GM10248 (cell line): ENCODE data around the gene BASP1.
"Not testable (repeated sequence)": the region's sequence is repeated elsewhere in the genome, so short reads cannot be mapped to it uniquely, and the experiment has no call there.

Source experiments
- CTCF ChIA-PET: fragments of 300-600 bp; sonication (Branson Sonifier 250); formaldehyde crosslinking; extraction: SDS; loops from one replicate; lab custom pipeline; 2021; ENCODE audit warnings: antibody characterized with exemption; lab: Yijun Ruan, JAX
- POLR2A ChIA-PET: fragments of 350-650 bp; sonication (Branson Sonifier 250); formaldehyde crosslinking; extraction: SDS; loops from one replicate; lab custom pipeline; 2020; ENCODE audit warnings: antibody characterized with exemption; lab: Yijun Ruan, JAX
- DNase-seq: peaks from one replicate; pipeline ENCODE4 v3.0.0; 2012; ENCODE audit errors: extremely low spot score
- CTCF ChIP-seq: IDR thresholded peaks from 2 replicates; pipeline ENCODE4 v1.5.1; 2012; ENCODE audit warnings: mild to moderate bottlenecking, low read depth; ENCODE audit errors: extremely low read depth, missing control alignments, control extremely low read depth

The BASP1 gene

GRCh38 chr5:17239953-17240352 is 22.5 kb downstream of the BASP1 start:
- DNase-seq = no peak
- no peak for TF ChIP-seq CTCF
- POLR2A ChIA-PET = no interaction called here
- CTCF ChIA-PET = interaction anchor here (1.0 to 5.4 kb wide), 2 partner anchors 13 to 29 kb away, joined by 3 to 33 read pairs; no protein-coding TSS in a partner anchor

GRCh38 chr5:17240487-17240886 is 23.1 kb downstream of the BASP1 start:
- DNase-seq = no peak
- ChIA-PET POLR2A (no interaction called here), CTCF (interaction anchor here (1.0 to 5.4 kb wide), 3 partner anchors 12 to 29 kb away, joined by 3 to 33 read pairs (median 3); no protein-coding TSS in a partner anchor)
- no peak for TF ChIP-seq CTCF

GRCh38 chr5:17241635-17242034 is 24.2 kb downstream of the BASP1 start:
- ChIA-PET POLR2A (no interaction called here), CTCF (interaction anchor here (1.0 to 1.3 kb wide), 3 partner anchors 10 to 16 kb away, joined by 3 to 4 read pairs (median 4); no protein-coding TSS in a partner anchor)
- TF ChIP-seq CTCF = no peak
- no peak for DNase-seq

- POLR2A ChIA-PET = no interaction called here
- DNase-seq = no peak
- TF ChIP-seq CTCF = no peak
- CTCF ChIA-PET = interaction anchor here (0.7 to 1.6 kb wide), 5 partner anchors 9 to 26 kb away, joined by 3 to 4 read pairs (median 3); no protein-coding TSS in a partner anchor
These were observed 26.0 kb downstream of the BASP1 start for GRCh38 chr5:17243287-17244063.

- DNase-seq = no peak
- CTCF ChIA-PET = no interaction called here
- POLR2A ChIA-PET = no interaction called here
- no peak for TF ChIP-seq CTCF
These were observed 31.7 kb downstream of the BASP1 start for GRCh38 chr5:17249029-17249634.

- CTCF ChIA-PET, DNase-seq, POLR2A ChIA-PET: not testable (repeated sequence)
These were observed 32.4 kb downstream of the BASP1 start for GRCh38 chr5:17249841-17250240.
